Uterus (tissue), 2 donors: Measurements from ENCODE around the gene VNN1.

ENCODE experiments used
- POLR2A ChIP-seq, 2 donors: fragments of 450-650 bp; IDR thresholded peaks; one replicate each; pipeline ENCODE4 v1.6.1; 2016; ENCODE audit warnings: antibody characterized with exemption in 2 of 2, mild to moderate bottlenecking in 1 of 2, moderate library complexity in 1 of 2
- TF ChIP-seq, protein P1 (sequence below), 4 experiments: fragments of 200-600 bp in 2 of 4; fragments of 450-650 bp in 2 of 4; sonication (generic) in 2 of 4; IDR thresholded peaks; one replicate each; pipeline ENCODE4 v1.5.1; 2016 to 2019; ENCODE audit warnings: antibody characterized with exemption in 4 of 4, mild to moderate bottlenecking in 2 of 4, moderate library complexity in 1 of 4

DNA sequence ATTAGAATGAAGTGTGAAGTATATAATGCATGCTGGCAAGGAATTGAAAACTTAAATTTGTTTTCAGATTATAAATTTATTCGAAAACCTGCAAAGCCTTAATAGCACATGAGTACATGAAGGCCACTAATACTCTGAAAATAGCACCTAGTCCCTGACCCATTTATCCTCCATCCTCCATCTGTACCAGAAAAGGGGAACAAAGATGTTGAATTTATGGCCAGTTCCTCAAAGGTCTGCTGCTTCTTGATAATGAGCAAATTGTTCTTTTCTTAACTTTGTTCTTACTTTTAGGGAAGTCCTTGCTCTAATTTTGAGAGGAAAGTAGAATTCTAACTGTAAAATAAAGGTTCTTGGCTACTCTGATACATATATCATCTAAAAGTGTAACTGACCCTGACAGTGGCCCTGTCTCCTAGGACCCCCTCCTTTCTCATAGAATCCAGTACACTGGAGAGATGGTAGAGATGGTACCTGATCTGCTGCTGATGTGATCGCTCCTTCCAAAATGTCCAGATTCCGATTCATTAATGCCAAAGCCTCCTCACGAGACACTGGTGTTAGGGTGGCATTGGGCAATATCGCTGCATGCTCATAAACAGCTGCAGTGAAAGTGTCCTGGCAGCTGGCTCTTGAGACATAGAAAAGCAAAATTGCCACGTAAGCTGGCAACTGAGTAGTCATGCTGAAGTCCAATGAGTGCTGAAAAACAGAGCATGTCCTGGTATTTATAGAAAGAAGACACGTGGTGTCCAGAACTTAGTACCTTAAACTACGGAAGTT lies at the start of gene VNN1:
- TF ChIP-seq, protein P1, sequence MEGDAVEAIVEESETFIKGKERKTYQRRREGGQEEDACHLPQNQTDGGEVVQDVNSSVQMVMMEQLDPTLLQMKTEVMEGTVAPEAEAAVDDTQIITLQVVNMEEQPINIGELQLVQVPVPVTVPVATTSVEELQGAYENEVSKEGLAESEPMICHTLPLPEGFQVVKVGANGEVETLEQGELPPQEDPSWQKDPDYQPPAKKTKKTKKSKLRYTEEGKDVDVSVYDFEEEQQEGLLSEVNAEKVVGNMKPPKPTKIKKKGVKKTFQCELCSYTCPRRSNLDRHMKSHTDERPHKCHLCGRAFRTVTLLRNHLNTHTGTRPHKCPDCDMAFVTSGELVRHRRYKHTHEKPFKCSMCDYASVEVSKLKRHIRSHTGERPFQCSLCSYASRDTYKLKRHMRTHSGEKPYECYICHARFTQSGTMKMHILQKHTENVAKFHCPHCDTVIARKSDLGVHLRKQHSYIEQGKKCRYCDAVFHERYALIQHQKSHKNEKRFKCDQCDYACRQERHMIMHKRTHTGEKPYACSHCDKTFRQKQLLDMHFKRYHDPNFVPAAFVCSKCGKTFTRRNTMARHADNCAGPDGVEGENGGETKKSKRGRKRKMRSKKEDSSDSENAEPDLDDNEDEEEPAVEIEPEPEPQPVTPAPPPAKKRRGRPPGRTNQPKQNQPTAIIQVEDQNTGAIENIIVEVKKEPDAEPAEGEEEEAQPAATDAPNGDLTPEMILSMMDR (IDR thresholded peaks at IDR 0.05): no peak
- TF ChIP-seq POLR2A (IDR thresholded peaks at IDR 0.05): no peak
